ENCODE data around the gene ZNF260.

Gene ZNF260

GRCh38 chr19:36489920-36490415 lies 38.1 kb downstream of the ZNF260 start:
- DNase-seq (ENCODE audit: low spot score): peak; percentile 78

GRCh38 chr19:36489118-36489919 lies 38.8 kb downstream of the ZNF260 start, which contains the start of gene ZNF566:
Gene ZNF566, minus strand, starts transcription at chr19:36489561. Its CDS starts 13,004 bp downstream, at chr19:36476557.
- DNase-seq (ENCODE audit: low spot score): peak; percentile 96

- no peak for DNase-seq (ENCODE audit: low spot score)
Measured at GRCh38 chr19:36488846-36489117, 39.3 kb downstream of the ZNF260 start.

GRCh38 chr19:36488118-36488845 lies 39.8 kb downstream of the ZNF260 start:
- no peak for DNase-seq (ENCODE audit: low spot score)

- DNase-seq (ENCODE audit: low spot score): no peak
Measured at GRCh38 chr19:36483653-36484052, 44.4 kb downstream of the ZNF260 start.

- no peak for DNase-seq (ENCODE audit: low spot score)
Measured at GRCh38 chr19:36482876-36483275, 45.2 kb downstream of the ZNF260 start.

Data from CD4-positive, alpha-beta T cell treated with Interleukin-6 at 100 ng/mL for 8 hours (primary cell).